HG03159 (cell line): ENCODE data around the gene GRAMD4.

Experiments used
- ATAC-seq: cut with Tn5 transposase; IDR thresholded peaks from one replicate; pipeline ENCODE4 v1.9.1; 2021; ENCODE audit warnings: mild to moderate bottlenecking, moderate library complexity; ENCODE audit not compliant: unreplicated experiment

GRAMD4 gene

GRCh38 chr22:46707305-46707704 lies 87.1 kb downstream of the GRAMD4 start:
- ATAC-seq, result no peak

- no peak for ATAC-seq
These were observed 87.8 kb downstream of the GRAMD4 start for GRCh38 chr22:46707827-46708570.

GRCh38 chr22:46708766-46709330 lies 88.7 kb downstream of the GRAMD4 start:
- ATAC-seq, result no peak

GRCh38 chr22:46710806-46711205 lies 90.6 kb downstream of the GRAMD4 start:
- no peak for ATAC-seq

GRCh38 chr22:46712288-46712687 lies 92.1 kb downstream of the GRAMD4 start:
- ATAC-seq, result no peak

GRCh38 chr22:46714550-46714949 lies 94.4 kb downstream of the GRAMD4 start:
- no peak for ATAC-seq

GRCh38 chr22:46719921-46720320 lies 99.7 kb downstream of the GRAMD4 start:
- ATAC-seq, result no peak

- no peak for ATAC-seq
These were observed 101.4 kb downstream of the GRAMD4 start for GRCh38 chr22:46721501-46722085.

GRCh38 chr22:46723882-46724281 lies 103.7 kb downstream of the GRAMD4 start:
- no peak for ATAC-seq

GRCh38 chr22:46725096-46725495 lies 104.9 kb downstream of the GRAMD4 start:
- no peak for ATAC-seq

- no peak for ATAC-seq
These were observed 106.1 kb downstream of the GRAMD4 start for GRCh38 chr22:46726066-46726985.

- no peak for ATAC-seq
These were observed 106.8 kb downstream of the GRAMD4 start for GRCh38 chr22:46726986-46727317.

- ATAC-seq, result no peak
These were observed 107.7 kb downstream of the GRAMD4 start for GRCh38 chr22:46727813-46728364.

- no peak for ATAC-seq
These were observed 108.3 kb downstream of the GRAMD4 start for GRCh38 chr22:46728470-46728869.
